Measurements from ENCODE around the gene SMTNL1. TPM values are rescaled to one million over a fixed set of nuclear protein-coding genes. Genes with fewer than 3 reads are reported as not detected.

The SMTNL1 gene
- total RNA-seq, 1 experiment from 2014 or later, result not detected

DNA sequence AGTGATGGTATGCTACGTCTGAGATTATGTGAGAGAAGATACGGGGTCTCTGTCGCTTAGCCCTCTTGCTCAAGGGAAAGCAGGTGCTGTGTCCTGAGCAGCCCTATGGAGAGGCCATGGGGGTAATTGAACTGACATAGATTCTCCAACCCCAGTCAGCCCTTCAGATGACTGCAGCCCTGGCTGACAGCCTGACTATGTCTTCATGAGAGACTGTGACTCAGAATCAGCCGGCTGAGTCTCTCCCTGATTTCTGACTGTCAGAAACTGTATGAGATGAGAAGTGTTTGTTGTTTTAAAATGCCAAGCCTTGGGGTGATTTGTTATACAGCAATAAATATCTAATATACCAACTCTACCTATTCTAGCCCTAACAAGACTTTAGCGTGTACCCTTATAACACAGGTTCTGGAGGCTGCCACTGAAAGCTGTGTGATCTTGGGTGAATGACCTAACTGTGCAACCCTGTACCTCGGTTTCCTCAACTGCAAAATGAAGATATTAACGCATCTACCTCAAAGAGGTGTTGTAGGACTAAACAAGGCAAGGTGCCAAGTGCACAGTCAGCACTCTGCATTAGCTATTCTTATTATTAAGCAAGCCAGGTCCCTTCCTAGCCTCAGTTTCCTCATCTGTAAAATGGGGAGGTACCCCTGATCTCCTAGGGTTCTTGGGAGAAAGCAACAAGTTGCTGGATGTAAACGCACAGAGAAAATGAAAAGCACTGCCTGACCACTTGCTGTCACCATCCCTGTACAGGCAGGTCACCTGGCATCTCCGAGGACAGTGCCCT lies 46.7 kb upstream of the SMTNL1 start:
- H3K4ac ChIP-seq (ENCODE audit: low read depth, low read length), result no peak overlapping the region
- TF ChIP-seq, protein P1, sequence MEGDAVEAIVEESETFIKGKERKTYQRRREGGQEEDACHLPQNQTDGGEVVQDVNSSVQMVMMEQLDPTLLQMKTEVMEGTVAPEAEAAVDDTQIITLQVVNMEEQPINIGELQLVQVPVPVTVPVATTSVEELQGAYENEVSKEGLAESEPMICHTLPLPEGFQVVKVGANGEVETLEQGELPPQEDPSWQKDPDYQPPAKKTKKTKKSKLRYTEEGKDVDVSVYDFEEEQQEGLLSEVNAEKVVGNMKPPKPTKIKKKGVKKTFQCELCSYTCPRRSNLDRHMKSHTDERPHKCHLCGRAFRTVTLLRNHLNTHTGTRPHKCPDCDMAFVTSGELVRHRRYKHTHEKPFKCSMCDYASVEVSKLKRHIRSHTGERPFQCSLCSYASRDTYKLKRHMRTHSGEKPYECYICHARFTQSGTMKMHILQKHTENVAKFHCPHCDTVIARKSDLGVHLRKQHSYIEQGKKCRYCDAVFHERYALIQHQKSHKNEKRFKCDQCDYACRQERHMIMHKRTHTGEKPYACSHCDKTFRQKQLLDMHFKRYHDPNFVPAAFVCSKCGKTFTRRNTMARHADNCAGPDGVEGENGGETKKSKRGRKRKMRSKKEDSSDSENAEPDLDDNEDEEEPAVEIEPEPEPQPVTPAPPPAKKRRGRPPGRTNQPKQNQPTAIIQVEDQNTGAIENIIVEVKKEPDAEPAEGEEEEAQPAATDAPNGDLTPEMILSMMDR (conservative IDR thresholded peaks at IDR 0.05), result no peak
- no peak for DNase-seq
- no CpG with 5 or more reads among the region's 9 CpGs for WGBS (ENCODE audit: extremely low coverage, insufficient read length, low lambda C conversion rate)
- no peak overlapping the region for H3K4me2 ChIP-seq (ENCODE audit: insufficient read depth, insufficient read length, low read length)
- no peak overlapping the region for H2BK20ac ChIP-seq (ENCODE audit: low read depth, low read length, poor library complexity, severe bottlenecking)
- H3K79me1 ChIP-seq (ENCODE audit: insufficient read depth, low read depth, low read length, poor library complexity, severe bottlenecking), result no peaks in the 10 kb centered on the region
- peaks cover 24 to 28% (median 25%) of the 10 kb centered on the region in 3 experiments; a peak in 6 of 7 replicates for H3K36me3 Mint-ChIP-seq (ENCODE audit: insufficient read depth in 1 of 3, low read depth in 3 of 3)
- H4K5ac ChIP-seq (ENCODE audit: insufficient read length, low read depth, low read length), result no peak overlapping the region
- no peak overlapping the region for H4K91ac ChIP-seq (ENCODE audit: insufficient read length, low read depth, low read length)
- no peak overlapping the region for H3K4me3 Mint-ChIP-seq
- no peak overlapping the region for H4K8ac ChIP-seq (replicated peaks; ENCODE audit: insufficient read length, low read depth, low read length)
- no peak overlapping the region for H2BK15ac ChIP-seq (ENCODE audit: low read depth, low read length)
- H3K23me2 ChIP-seq (ENCODE audit: insufficient read length, low read depth, low read length, poor library complexity, severe bottlenecking), result no peaks in the 10 kb centered on the region
- no peak overlapping the region; a peak in 1 of 7 replicates for H3K27ac Mint-ChIP-seq
- peaks cover 8 to 17% of the 10 kb centered on the region in 2 experiments for H3K4me1 Mint-ChIP-seq
- H3T11ph ChIP-seq (ENCODE audit: low read length), result no peak overlapping the region
- no peak overlapping the region for H2BK120ac ChIP-seq (ENCODE audit: low read depth, low read length, poor library complexity, severe bottlenecking)
- no peaks in the 10 kb centered on the region for H3K27me3 Mint-ChIP-seq (ENCODE audit: low read depth)
- no peak overlapping the region for H2AFZ ChIP-seq (ENCODE audit: low read length)
- H3K79me2 ChIP-seq (ENCODE audit: insufficient read depth, low read length), result no peaks in the 10 kb centered on the region
- no peak overlapping the region for H3K56ac ChIP-seq (ENCODE audit: insufficient read length, low read depth, low read length)
- H3K4me1 ChIP-seq (ENCODE audit: insufficient read depth, low read length), result peaks cover 8% of the 10 kb centered on the region; the same call in 1 of the 2 replicates
- H3K27me3 ChIP-seq (ENCODE audit: insufficient read depth, low read length), result no peaks in the 10 kb centered on the region
- H3K23ac ChIP-seq (ENCODE audit: insufficient read length, low read depth, low read length), result no peak overlapping the region
- H3K18ac ChIP-seq (ENCODE audit: insufficient read length, low read depth, low read length), result no peak overlapping the region
- H2BK12ac ChIP-seq (ENCODE audit: insufficient read length, low read depth, low read length), result no peak overlapping the region
- peaks cover 3% of the 10 kb centered on the region for H4K20me1 ChIP-seq (ENCODE audit: control insufficient read depth, insufficient read depth, insufficient read length)
- H2AK5ac ChIP-seq (ENCODE audit: insufficient read length, low read length), result no peak overlapping the region
- H3K9me3 Mint-ChIP-seq, result no peaks in the 10 kb centered on the region; a peak in 1 of 5 replicates
- H3K14ac ChIP-seq (ENCODE audit: insufficient read depth, low read length), result no peak overlapping the region; the same call in 1 of the 2 replicates
- H3K9ac ChIP-seq (ENCODE audit: extremely low read depth, insufficient read length, low read length), result no peak overlapping the region
- H2BK5ac ChIP-seq (ENCODE audit: insufficient read length, low read length), result no peak overlapping the region
- no peaks in the 10 kb centered on the region for H3K9me3 ChIP-seq (ENCODE audit: control insufficient read depth, low read depth, low read length)
- no peak overlapping the region for H3K27ac ChIP-seq (ENCODE audit: insufficient read length, low read depth, low read length)

Data from H9 (cell line).